Hematopoietic multipotent progenitor cell treated with erythropoietin and hydrocortisone succinate and interleukin-3 and kit ligand, for 15 days (in vitro differentiated cells): ENCODE results near the gene MARCKSL1.
"Not testable (repeated sequence)": the region's sequence is repeated elsewhere in the genome, so short reads cannot be mapped to it uniquely, and the experiment has no call there.

Experiments used
- DNase-seq: peaks from one replicate; pipeline ENCODE4 v3.0.0-alpha.2; 2015; ENCODE audit warnings: low spot score

MARCKSL1 gene

DNA sequence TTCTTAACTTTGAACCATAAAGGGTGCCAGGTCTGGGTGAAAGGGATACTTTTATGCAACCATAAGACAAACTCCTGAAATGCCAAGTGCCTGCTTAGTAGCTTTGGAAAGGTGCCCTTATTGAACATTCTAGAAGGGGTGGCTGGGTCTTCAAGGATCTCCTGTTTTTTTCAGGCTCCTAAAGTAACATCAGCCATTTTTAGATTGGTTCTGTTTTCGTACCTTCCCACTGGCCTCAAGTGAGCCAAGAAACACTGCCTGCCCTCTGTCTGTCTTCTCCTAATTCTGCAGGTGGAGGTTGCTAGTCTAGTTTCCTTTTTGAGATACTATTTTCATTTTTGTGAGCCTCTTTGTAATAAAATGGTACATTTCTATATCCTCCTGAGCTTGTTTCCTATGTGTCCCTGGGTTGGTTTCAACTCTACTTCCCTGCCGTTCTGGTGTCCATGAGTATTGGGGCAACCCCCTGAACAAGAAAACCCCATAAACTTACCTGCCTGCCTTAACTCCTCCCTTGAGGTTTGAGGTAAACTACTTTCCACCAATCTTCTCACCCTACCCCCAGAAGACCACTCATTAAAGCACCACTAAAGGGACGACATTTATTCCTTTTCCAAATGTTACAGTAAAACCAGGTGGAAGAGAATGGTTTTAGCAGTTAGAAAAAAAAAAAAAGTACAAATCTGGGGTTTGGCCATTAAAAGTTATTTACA lies 2.6 kb downstream of the MARCKSL1 start:
- DNase-seq: no peak

GRCh38 chr1:32332290-32333079 lies 3.5 kb downstream of the MARCKSL1 start:
- DNase-seq: no peak

GRCh38 chr1:32331549-32331948 lies 4.5 kb downstream of the MARCKSL1 start:
- DNase-seq: no peak

- no peak for DNase-seq
Observed at GRCh38 chr1:32330558-32331151, 5.4 kb downstream of the MARCKSL1 start.

DNA sequence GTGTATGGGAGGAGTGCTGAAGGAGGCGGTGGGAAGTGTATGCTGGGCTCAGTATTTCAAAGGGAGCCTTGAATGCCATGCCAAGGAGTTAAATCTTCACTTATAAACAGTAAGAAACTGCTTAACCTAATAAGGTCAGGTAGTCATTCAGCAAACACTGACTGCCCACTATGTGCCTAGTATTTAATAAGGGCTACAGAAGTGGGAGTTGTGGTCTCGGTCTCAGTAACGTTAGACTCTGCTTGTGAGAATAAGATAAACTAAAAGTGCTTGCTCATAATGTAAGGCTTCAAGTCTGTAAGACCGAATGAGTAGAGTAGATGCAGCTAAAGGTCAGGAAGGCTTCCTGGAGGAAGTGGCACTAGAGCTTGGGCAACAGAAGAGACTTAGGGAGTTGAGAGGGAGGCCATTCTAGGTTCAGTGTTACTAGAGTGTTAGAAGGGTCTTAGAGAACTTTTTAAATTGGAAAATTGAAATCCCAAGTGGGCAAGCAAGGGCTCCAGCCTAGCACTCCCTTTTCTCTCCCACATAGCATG lies 6.0 kb downstream of the MARCKSL1 start:
- no peak for DNase-seq

- no peak for DNase-seq
Observed at GRCh38 chr1:32327204-32327603, 8.8 kb downstream of the MARCKSL1 start.

GRCh38 chr1:32321712-32322291 lies 14.2 kb downstream of the MARCKSL1 start:
- no peak for DNase-seq

- no peak for DNase-seq
Observed at GRCh38 chr1:32318127-32318869, 17.7 kb downstream of the MARCKSL1 start.

DNA sequence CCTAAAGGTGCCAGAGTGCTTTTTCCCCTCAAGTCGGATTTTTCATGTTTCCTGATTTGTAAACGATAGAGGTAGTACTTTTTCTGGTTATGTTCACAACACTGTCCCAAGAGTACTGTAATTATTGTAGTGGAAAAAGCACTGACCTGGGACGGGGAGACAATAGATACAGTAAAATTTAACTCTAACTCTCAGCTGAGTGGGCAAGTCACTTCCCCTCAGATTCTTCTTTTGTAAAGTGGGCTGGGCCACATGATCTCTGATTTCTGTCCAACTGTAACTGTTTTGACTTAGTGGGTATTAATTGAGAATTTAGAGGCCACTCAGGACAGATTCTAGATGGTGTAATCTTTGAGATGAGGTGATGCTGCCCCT lies 19.1 kb downstream of the MARCKSL1 start:
- DNase-seq: no peak

DNA sequence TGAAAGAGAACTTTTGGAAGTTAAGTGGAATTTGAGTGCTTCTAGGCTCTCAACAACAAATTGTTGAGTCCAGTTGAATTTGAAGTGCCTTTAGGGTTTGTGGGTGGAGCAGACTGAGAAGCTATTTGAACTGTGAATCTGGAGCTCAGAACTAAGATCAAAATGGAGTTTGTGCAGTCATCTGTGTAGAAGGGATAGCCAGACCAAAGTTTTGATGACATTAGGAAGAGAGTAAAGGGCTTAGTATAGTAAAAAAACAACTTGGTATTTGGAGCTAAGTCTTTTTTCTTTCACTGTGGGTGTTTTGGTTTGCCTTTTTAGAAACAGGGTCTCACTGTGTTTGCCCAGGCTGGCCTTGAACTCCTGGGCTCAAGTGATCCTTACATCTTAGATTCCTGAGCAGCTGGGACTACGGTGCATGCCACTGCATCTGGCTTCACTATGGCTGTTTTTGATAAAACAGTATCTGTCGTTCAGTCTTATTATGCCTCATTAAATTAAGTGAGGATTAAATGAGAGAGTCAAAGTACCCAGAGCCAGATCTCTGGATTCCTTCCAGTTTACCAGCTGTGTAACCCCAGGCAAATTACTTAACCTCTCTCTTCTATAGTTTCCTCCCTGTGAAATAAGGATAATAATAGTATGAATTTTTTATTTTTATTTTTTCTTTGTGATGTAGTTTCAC lies 24.2 kb downstream of the MARCKSL1 start:
- DNase-seq: peak; percentile 10

- DNase-seq: no peak
Observed at GRCh38 chr1:32309960-32310359, 26.1 kb downstream of the MARCKSL1 start.

DNA sequence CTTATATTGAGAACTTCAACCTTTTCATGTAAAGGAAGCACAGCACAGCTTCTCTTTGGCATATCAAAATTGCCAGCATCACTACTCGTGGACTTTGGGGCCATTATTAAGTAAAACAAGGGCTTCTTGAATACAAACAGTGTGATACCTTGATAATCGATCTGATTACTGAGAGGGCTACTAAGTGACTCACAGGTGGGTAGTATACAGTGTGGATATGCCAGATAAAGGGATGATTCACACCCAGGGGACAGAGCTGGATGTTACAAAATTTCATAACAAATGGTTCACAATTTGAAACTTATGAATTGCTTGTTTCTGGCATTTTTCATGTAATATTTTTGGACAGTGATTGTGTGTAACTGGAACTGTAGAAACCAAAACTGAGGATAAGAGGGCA lies 28.7 kb downstream of the MARCKSL1 start:
- DNase-seq: peak; percentile 30

GRCh38 chr1:32305310-32305709 lies 30.7 kb downstream of the MARCKSL1 start:
- no peak for DNase-seq

DNA sequence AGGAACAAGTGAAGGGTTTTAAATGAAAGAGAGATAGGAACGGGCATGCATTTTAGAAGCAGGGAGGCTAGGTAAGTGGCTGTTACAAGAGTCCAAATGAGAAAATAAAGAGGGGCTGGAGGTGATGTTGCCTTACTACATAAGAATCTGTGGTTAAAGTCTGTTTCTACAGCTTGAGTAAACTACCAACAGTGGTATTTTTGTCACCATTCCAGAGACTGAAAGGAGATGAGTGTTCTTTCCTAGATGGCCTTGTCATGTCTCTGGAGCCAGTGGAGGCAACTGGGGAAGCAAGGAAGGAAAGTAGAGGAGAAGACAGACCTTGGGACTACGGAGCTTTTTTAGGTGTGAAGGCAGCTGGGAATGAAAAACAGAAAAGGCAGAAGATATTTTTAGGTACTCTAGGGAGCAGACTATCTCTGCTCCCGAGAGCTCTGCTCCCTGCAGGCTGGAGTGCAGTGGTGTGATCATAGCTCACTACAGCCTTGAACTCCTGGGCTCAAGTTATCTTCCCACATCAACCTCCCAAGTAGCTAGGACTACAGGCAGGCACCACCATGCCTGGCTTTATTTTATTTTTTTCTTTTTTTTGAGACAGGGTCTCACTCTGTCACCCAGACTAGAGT lies 31.9 kb downstream of the MARCKSL1 start:
- no peak for DNase-seq

DNA sequence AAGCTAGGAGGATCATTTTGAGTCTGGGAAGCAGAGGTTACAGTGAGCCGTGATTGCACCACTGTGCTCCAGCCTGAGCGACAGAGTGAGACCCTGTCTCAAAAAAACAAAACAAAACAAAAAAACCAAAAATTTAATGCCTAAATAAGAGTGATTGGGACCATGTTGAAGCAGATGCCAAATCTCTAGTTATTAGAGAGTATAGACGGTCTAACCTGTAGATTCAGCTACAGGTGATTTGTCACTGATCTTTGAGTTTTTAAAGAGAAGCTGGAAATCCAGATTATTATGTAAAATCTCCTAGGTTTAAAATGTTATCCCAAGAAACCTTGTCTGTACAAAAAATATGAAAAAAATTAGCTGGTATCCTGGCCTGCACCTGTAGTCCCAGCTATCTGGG lies 32.7 kb downstream of the MARCKSL1 start:
- DNase-seq: no peak

GRCh38 chr1:32299327-32299726 lies 36.7 kb downstream of the MARCKSL1 start:
- peak; percentile 15 for DNase-seq

- DNase-seq: not testable (repeated sequence)
Observed at GRCh38 chr1:32298211-32298610, 37.8 kb downstream of the MARCKSL1 start.

- peak; percentile 97 for DNase-seq
Observed at GRCh38 chr1:32291708-32292538, 44.1 kb downstream of the MARCKSL1 start, which contains the start of gene HDAC1. TSS of gene HDAC1 (plus strand) at chr1:32292083. CDS start at chr1:32292170, 87 bp downstream.

- peak; percentile 39 for DNase-seq
Observed at GRCh38 chr1:32291145-32291707, 44.8 kb downstream of the MARCKSL1 start.
